Measurements from ENCODE around the gene WFDC10A.
"Not testable (repeated sequence)": the region's sequence is repeated elsewhere in the genome, so short reads cannot be mapped to it uniquely, and the experiment has no call there.

Gene WFDC10A

DNA sequence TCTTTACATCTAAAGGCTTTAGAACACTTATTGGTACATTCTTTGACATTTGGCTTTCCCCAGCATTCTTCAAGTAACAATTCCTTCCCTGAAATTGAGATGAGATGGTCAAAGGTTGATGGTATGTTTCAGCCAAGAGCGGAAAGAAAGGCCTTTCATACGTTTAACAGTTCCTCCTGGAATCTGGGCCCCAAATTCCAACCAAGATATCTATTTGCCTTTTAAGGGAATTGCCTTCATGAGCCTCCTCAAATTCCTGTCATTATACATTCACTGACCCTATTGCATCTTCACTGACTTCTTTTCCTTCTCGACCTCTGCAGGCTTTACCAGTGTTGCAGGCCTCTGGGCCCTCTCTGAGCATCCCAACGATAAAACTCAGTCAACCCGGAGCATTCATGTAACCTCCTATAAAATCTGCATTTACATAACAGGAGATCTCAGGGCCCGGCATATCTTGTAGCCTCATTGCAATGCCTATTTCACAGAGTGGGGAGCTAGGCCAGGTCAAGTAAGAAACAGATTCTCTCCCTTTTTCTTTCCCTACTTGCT is 19.8 kb downstream of the WFDC10A start:
- DNase-seq = no peak

DNA sequence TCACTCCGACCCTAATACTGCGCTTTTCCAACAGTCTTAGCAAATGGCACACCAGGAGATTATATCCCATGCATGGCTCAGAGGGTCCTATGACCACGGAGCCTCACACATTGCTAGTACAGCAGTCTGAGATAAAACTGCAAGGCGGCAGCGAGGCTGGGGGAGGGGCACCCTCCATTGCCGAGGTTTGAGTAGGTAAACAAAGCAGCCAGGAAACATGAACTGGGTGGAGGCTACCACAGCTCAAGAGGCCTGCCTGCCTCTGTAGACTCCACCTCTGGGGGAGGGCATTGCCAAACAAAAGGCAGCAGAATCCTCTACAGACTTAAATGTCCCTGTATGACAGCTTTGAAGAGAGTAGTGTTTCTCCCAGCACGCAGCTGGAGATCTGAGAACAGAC is 22.2 kb downstream of the WFDC10A start:
- not testable (repeated sequence) for DNase-seq

DNA sequence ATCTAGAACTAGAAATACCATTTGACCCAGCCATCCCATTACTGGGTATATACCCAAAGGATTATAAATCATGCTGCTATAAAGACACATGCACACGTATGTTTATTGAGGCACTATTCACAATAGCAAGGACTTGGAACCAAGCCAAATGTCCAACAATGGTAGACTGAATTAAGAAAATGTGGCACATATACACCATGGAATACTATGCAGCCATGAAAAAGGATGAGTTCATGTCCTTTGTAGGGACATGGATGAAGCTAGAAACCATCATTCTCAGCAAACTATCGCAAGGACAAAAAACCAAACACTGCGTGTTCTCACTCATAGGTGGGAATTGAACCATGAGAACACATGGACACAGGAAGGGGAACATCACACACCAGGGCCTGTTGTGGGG is 27.5 kb downstream of the WFDC10A start:
- DNase-seq = not testable (repeated sequence)

DNA sequence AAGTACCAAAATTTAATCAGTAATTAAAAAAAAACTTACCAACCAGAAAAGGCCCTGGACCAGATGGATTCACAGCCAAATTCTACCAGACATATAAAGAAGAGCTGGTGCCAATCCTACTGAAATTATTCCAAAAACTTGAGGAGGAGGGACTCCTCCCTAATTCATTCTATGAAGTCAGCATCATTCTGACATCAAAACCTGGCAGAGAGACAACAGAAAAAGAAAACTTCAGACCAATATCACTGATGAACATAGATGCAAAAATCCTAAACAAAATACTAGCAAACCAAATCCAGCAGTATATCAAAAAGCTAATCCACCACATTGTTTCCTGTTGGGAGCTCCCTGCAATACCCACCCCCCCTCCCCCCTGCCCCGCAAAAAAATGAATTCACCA is 40.6 kb downstream of the WFDC10A start, which contains the start of gene WFDC11:
WFDC11 (minus strand) TSS at position 101 of the 400 bp plus-strand sequence. CDS start 19,639 bp downstream, outside the sequence.
- DNase-seq = no peak

DNA sequence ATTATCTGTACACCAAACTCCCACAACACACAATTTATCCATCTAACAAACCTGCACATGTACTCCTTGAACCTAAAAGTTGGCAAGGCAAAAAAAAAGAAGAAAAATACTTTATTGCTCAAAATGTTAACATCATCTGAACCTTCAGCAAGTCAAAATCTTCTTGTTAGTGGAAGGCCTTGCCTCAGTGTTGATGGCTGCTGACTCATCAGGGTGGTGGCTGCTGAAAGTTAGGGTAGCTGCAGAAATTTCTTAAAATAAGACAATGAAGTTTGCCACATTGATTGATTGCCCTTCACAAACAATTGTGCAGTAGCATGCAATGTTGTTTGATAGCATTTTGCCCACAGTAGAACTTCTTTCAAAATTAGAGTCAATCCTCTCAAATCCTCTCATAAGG is 43.2 kb downstream of the WFDC10A start:
- no peak for DNase-seq

DNA sequence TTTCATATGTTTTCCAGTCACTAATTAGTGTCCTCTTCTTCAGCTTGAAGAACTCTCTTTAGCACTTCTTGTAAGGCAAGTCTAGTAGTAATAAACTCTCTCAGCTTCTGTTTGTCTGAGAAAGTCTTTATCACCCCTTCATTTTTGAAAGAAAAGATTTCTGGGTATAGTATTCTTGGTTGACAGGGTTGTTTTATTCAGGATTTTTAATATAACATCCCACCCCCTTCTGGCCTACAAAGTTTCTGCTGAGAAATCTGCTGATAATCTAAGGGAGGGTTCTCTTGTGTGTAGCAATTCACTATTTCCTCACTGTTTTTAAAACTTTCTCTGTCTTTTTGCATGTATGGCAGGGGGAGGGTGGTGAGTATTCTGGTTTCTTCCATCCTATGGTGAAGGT is 50.1 kb downstream of the WFDC10A start:
- no peak for DNase-seq
